HG02763 (cell line): ENCODE results near the gene STK10.
A peak's percentile ranks its signal among the peaks of the same experiment; 100 is the strongest.

Experiments
- ATAC-seq: cut with Tn5 transposase; IDR thresholded peaks from one replicate; pipeline ENCODE4 v1.9.1; 2021; ENCODE audit warnings: mild to moderate bottlenecking, moderate library complexity; ENCODE audit not compliant: unreplicated experiment

STK10 gene

GRCh38 chr5:172110921-172111851 lies 76.8 kb downstream of the STK10 start:
- ATAC-seq: peak; percentile 76

DNA sequence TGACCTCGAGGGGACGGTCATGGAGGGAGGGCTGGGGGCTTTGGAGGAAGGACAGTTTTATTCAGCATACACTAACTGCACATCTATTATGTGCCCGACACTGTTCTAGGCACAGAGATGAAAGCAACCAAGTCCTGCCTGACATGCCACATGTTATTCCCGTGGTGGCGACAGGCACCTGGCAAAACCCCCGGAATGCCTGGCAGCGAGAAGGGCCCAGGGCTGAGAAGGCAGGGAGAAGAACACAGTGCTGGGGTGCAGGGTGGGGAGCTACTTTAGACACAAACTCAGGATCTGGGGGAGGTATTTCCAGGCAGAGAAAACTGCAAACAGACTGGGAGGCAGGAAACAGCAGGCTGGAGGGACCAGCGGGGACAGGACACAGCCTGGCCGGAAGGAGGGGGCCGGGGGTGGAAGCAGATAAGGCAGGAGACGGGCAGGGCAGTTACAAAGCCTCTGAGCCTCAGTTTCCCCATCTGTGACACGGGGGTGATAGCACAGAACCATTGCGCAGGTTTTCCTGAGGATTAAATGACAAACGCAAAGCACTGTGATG lies 77.7 kb downstream of the STK10 start:
- no peak for ATAC-seq

- ATAC-seq: no peak
Observed at GRCh38 chr5:172109749-172110148, 78.3 kb downstream of the STK10 start.

DNA sequence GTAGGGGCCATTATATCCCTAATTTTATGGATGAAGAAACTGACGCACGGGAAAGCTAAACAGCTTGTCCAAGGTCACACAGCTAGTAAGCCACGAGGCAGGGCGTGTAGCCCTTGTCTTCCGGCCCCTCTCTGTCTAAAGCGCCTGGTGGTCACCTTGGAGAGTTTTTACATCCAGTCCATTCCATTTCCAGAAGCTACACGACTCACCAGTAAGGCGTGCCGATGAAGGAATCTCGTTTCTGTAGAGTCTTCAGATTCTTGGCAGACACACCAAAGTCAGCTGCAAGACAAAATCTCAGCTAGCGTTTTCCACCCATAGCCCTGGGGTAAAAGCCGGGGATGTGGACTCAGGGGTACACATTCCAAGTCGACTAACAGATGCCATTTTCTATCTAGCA lies 80.5 kb downstream of the STK10 start:
- ATAC-seq: no peak

DNA sequence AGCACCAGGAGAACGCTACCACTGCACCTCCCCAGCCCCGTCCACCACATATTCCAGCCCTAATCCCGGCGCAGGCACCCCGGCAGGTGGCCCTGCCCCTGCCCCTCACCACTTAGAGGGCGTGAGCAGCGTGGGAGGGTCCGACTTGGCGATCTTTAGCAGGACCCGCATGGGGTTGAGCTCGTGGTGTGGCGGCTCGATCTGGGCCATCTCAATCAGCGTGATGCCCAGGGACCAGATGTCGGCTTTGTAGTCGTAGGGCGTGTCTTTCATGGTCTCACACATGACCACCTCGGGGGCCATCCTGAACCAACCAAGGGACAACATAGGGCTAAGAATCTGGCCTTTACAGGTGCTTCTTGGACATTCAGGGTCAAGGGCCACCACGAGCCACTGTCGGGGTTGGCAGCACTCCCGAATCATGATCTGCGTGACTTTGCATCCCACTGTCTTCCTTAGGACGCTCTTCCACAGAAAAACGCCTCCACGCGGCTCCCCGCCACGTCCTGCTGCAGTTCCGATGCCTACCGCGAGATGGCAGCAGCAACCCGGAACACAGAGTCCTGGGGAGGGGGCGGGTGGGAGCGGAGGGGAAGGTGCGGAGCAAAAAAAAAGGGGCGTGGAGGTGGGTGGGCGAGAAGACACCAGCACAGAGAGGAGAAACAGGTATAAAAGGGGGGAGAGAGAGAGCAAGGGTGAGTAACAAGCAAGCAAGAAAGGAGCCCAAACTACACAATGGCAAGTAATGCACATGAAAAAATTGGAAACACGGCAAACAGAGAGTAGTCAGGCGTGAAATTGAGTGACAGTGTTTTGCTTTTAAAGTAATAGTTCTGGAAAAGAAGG lies 81.3 kb downstream of the STK10 start:
- no peak for ATAC-seq

- no peak for ATAC-seq
Observed at GRCh38 chr5:172105811-172106210, 82.2 kb downstream of the STK10 start.

GRCh38 chr5:172104801-172105701 lies 83.0 kb downstream of the STK10 start:
- ATAC-seq: no peak

DNA sequence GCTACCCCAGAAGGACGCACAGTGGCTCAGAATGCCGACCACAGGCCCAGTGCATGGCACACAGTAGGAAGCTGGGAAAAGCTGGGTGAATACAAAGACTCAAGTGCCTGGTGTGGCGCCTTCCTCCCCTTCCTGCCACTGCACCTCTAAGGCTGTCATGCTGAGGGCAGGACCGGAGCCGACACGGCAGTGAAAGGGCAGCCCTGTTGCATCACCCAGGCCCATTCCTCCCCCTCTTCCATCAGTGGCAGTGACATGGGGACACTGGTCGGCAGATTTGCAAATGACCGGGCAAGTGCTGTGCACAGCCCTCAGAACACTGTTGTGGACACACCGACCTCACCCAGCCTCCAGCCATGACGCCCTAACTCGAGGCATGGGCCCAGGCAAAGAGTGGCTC lies 84.0 kb downstream of the STK10 start:
- ATAC-seq: no peak

DNA sequence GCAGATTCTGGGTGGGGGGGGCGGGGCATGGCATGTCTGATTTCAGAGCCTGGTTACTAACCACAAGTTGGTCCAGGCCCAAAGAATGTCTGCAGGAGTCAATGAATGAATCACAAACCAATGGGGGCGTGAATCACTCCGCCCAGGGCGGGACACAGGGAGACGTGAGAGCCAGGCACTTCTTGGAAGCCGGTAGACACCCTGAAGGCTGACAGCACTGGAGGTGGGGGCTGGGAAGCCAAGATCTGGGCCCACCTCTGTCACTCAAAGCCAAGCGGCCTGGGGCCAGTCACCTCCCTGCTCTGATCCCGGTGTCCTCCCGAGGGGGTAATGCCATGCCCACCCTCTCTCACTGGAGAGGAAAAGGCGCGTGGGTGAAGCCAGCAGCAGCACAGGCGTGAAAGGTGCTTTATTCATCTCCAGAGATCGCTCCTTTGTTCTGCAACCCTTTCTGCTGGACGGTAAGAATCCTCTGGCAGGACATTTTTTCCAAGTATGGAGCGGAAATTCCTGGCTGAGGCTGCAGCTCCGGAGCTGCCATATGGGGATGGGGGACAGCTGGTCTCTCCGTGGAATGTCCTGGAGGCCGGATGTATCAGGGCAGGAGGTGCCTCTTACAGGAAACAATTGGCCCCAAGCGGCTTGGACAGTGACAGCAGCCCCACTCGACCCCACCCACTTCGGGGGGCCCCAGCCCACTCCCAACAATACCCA lies 85.0 kb downstream of the STK10 start:
- ATAC-seq: no peak

GRCh38 chr5:172102218-172102870 lies 85.7 kb downstream of the STK10 start:
- no peak for ATAC-seq

GRCh38 chr5:172101547-172102217 lies 86.3 kb downstream of the STK10 start:
- ATAC-seq: no peak

DNA sequence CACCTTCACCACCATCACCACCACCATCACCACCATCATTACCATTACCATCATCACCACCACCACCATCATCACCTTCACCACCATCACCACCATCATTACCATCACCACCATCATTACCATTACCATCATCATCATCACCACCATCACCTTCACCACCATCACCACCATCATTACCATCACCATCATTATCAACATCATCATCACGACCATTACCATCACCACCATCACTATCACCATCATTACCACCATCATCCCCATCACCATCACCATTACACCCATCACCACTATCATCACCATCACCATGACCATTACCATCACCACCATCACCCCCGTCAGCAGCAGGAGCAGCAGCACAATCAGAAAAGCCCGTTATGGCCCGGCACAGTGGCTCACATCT lies 89.1 kb downstream of the STK10 start:
- no peak for ATAC-seq

- ATAC-seq: no peak
Observed at GRCh38 chr5:172098046-172098445, 90.0 kb downstream of the STK10 start.

GRCh38 chr5:172097356-172097755 lies 90.7 kb downstream of the STK10 start:
- ATAC-seq: no peak

GRCh38 chr5:172096207-172096940 lies 91.7 kb downstream of the STK10 start:
- ATAC-seq: no peak

GRCh38 chr5:172095368-172096206 lies 92.4 kb downstream of the STK10 start:
- no peak for ATAC-seq

DNA sequence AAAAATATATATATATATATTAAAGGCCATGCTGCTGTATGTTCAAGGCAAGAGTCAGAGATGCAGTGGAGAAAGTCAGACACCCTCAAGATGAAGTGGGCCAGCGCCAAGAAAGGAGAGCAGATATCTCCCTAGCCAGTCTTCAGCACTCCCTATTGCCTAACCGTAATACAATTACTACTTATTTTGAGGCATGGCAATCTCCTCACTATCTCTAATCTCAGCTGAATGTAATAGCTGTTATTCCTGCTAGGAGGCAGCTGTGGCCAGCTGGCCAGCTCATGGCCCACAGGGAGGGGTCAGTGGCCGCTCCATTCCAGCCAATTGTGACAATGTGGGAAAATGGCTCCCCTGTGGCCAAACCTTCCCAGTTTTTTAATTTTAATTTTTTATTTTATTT lies 94.1 kb downstream of the STK10 start:
- ATAC-seq: no peak
